ENCODE measurements around the gene ABHD4.

ABHD4 gene

DNA sequence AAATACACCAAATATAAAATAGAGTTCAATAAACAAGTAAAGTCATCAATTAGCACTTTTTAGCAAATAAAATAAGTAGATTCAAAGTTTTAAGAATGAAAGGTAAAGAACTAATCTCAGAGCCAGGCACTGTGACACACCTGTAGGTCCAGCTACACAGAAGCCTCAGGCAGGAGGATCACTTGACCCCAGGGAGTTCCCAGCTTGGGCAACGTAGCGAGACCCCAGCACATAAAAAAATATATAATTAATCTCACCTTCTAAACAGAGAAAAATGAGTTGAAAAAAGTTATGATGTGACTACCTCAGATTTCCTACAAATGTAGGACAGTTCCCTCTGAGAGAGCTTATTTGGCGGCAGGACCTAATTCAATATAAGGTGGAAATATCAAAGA is 28.4 kb upstream of the ABHD4 start:
- DNase-seq (ENCODE audit: insufficient read length, low spot score) (no peak), FAIRE-seq (no peak)
- TF ChIP-seq, protein P1, sequence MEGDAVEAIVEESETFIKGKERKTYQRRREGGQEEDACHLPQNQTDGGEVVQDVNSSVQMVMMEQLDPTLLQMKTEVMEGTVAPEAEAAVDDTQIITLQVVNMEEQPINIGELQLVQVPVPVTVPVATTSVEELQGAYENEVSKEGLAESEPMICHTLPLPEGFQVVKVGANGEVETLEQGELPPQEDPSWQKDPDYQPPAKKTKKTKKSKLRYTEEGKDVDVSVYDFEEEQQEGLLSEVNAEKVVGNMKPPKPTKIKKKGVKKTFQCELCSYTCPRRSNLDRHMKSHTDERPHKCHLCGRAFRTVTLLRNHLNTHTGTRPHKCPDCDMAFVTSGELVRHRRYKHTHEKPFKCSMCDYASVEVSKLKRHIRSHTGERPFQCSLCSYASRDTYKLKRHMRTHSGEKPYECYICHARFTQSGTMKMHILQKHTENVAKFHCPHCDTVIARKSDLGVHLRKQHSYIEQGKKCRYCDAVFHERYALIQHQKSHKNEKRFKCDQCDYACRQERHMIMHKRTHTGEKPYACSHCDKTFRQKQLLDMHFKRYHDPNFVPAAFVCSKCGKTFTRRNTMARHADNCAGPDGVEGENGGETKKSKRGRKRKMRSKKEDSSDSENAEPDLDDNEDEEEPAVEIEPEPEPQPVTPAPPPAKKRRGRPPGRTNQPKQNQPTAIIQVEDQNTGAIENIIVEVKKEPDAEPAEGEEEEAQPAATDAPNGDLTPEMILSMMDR (IDR thresholded peaks at IDR 0.05; ENCODE audit: insufficient read depth, missing control alignments): no peak

DNA sequence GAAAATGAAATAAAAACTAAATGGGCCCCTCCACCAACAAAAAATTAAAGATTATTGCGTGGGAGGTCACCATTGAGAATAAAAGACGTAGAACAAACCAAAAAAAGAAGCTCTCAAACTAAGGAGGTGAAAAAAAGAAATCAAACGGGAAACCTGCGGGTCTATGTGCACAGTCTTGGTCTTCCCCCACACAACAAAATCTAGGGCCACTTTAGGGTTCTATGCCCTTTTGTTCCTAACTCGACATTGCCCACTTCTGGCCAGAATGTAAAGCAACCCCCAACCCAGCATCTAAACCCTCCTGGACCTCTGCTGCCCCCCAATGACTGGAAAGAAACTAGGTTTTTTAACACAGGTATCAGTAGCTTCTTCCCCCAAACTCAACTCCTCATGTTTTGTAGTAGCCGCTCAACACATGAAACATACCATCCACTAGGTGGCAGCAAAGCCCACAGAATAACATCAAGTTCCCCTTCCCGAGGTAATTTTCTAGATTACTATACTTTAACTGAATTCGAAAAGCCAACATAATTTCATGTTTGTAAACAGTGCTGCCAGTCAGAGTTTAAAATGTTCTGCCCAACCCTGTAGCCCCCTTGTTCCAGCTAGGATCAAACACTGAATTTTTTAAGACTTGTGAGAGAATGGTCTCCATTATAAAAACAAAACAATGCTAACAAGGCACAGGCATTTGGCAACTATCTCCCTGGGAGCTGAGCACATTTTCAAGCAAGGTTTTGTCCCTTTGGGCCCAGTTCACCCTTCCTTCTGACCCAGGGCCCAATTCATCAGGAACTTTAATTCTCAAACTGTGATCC is 27.8 kb upstream of the ABHD4 start:
- FAIRE-seq (peak; percentile 75), DNase-seq (ENCODE audit: insufficient read length, low spot score) (no peak)
- TF ChIP-seq, protein P1 (IDR thresholded peaks at IDR 0.05; ENCODE audit: insufficient read depth, missing control alignments): peak; percentile 74

DNA sequence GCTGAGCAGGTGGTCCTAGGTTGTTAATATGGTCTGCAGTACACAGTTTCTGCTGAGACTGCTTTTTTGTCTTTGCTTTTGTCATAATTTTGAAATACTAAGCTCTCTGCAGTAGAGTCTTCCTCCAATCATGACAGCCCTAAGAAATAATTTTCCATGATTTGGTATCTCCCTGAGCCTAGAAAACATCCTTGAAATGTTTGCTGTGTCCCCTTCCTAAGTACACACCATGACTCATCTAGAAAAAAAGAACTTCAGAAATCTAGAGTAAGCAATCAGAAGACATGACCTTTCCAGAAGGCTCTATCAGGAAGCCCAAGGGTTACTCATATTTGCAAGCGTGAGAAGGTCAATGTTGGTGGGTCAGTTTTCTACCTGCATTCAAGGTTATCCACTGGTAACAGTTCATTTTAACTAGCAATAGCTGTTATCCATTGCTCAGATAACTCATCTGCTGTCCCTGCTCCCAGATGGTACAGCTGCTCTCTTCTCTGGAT is 25.5 kb upstream of the ABHD4 start:
- DNase-seq (ENCODE audit: insufficient read length, low spot score): no peak

DNA sequence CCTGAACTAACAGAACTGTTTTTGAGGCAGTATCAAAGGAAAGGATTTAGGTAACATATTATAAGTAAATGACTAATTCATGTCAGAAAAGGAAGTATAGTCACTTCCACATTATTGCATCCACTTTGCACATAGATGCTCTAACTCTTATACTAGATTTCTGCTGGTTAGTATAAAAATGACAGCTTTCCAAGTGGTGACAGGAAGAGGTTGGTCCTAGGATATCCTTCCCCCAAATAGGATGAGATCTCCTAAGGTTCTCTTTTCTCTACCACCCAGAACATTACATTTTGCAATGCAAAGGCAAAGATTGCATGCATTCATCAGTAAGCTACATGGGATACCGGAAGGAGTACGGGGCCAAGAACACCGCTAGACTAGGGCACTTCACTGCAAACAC is 24.3 kb upstream of the ABHD4 start:
- no peak for FAIRE-seq
- DNase-seq (ENCODE audit: insufficient read length, low spot score): no peak
- TF ChIP-seq, protein P1 (IDR thresholded peaks at IDR 0.05; ENCODE audit: insufficient read depth, missing control alignments): no peak

More for the DNA sequence above, 25.5 kb upstream of the ABHD4 start:
- no peak for FAIRE-seq
- TF ChIP-seq, protein P1 (IDR thresholded peaks at IDR 0.05; ENCODE audit: insufficient read depth, missing control alignments): no peak

DNA sequence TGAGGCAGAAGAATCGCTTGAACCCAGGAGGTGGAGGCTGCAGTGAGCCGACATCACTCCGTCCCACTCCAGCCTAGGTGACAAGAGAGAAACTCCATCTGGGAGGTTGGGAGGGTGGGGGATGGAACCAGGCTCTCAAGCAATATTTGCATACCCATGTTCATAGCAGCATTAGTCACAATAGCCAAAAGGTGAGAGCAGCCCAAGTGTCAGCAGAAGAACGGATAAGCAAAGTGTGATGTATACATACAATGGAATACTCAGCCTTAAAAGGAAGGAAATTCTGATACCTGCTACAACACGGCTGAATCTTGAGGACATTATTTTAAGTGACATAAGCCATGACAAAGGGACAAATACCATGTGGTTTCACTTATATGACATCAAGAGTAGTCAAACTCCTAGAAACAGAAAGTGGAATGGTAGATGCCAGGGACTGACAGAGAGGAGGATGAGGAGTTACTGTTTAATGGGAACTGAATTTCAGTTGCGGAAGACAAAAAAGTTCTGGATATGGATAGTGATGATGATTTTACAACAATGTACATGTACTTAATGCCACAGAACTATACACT is 20.7 kb upstream of the ABHD4 start:
- DNase-seq (ENCODE audit: insufficient read length, low spot score): no peak
- FAIRE-seq: no peak
- TF ChIP-seq, protein P1 (IDR thresholded peaks at IDR 0.05; ENCODE audit: insufficient read depth, missing control alignments): no peak

DNA sequence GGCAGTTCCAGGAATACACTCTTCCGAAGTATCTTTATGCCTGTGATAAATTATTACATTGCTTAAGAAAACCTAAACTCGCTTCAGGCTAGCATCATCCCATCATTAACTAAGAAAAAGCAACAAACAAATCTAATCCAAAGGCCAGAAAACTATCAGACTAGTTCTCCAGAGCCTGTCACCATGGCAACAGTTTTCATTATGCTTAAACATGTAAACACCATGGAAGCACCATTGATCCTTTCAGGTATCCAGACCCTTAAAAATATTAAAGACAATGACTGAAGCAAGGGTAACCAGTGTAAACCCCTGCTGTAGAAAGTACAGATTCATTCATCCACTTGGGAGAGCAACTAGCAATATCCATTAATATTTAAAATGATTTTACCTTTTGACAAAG is 18.9 kb upstream of the ABHD4 start:
- no peak for DNase-seq (ENCODE audit: insufficient read length, low spot score)
- no peak for FAIRE-seq
- TF ChIP-seq, protein P1 (IDR thresholded peaks at IDR 0.05; ENCODE audit: insufficient read depth, missing control alignments): no peak

DNA sequence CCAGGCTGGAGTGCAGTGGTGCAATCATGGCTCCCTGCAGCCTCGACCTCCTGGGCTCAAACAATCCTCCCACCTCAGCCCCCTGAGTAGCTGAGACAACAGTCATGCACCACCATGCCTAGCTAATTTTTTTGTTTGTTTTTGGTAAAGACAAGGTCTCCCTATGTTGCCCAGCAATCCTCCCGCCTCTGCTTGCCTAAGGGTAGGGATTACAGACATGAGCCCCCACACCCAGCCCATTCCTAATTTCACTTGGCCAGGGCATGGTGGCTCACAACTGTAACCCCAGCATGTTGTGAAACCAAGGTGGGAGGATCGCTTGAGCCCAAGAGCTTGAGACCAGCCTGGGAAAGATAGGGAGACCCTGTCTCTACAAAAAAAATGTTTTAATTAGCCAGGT is 18.2 kb upstream of the ABHD4 start:
- FAIRE-seq: no peak
- no peak for DNase-seq (ENCODE audit: insufficient read length, low spot score)

More for the DNA sequence above, 18.2 kb upstream of the ABHD4 start:
- TF ChIP-seq, protein P1 (IDR thresholded peaks at IDR 0.05; ENCODE audit: insufficient read depth, missing control alignments): no peak
